GM19372 (cell line): ENCODE measurements around the gene VASN.

ENCODE experiments used
- ATAC-seq: cut with Tn5 transposase; IDR thresholded peaks from one replicate; pipeline ENCODE4 v1.9.1; 2021; ENCODE audit warnings: mild to moderate bottlenecking, low read depth, moderate library complexity; ENCODE audit not compliant: unreplicated experiment

Gene VASN

GRCh38 chr16:4399001-4399730 is 27.5 kb downstream of the VASN start:
- no peak for ATAC-seq

GRCh38 chr16:4401094-4401501 is 29.4 kb downstream of the VASN start:
- ATAC-seq = no peak

- ATAC-seq = no peak
These were observed 29.9 kb downstream of the VASN start for GRCh38 chr16:4401510-4401909.

- ATAC-seq = no peak
These were observed 30.9 kb downstream of the VASN start for GRCh38 chr16:4402439-4403132.

GRCh38 chr16:4403133-4403949 is 31.7 kb downstream of the VASN start:
- no peak for ATAC-seq

GRCh38 chr16:4404247-4404966 is 32.8 kb downstream of the VASN start:
- no peak for ATAC-seq

- ATAC-seq = no peak
These were observed 33.5 kb downstream of the VASN start for GRCh38 chr16:4404967-4405696.

GRCh38 chr16:4407543-4408322 is 36.1 kb downstream of the VASN start:
- no peak for ATAC-seq

- ATAC-seq = no peak
These were observed 36.7 kb downstream of the VASN start for GRCh38 chr16:4408323-4408690.

GRCh38 chr16:4409081-4409932 is 37.7 kb downstream of the VASN start:
- ATAC-seq = no peak

GRCh38 chr16:4410335-4411075 is 38.9 kb downstream of the VASN start:
- no peak for ATAC-seq

- ATAC-seq = no peak
These were observed 40.0 kb downstream of the VASN start for GRCh38 chr16:4411684-4412083.

- ATAC-seq = no peak
These were observed 40.5 kb downstream of the VASN start for GRCh38 chr16:4412159-4412558.

- ATAC-seq = no peak
These were observed 41.2 kb downstream of the VASN start for GRCh38 chr16:4412854-4413253.

- peak; percentile 61 for ATAC-seq
These were observed 42.7 kb downstream of the VASN start for GRCh38 chr16:4414187-4414917.

- peak; percentile 9 for ATAC-seq
These were observed 44.0 kb downstream of the VASN start for GRCh38 chr16:4415538-4416199.
